NT2/D1 (cell line): ENCODE results near the gene ZNF425.

Experiments
- SUZ12 ChIP-seq: IDR thresholded peaks from 2 replicates; pipeline ENCODE4 v1.6.1; 2011; ENCODE audit not compliant: insufficient read length, insufficient read depth; ENCODE audit errors: extremely low read depth
- YY1 ChIP-seq: IDR thresholded peaks from 2 replicates; pipeline ENCODE4 v1.6.1; 2011; ENCODE audit not compliant: insufficient read length, insufficient read depth
- ZNF274 ChIP-seq: IDR thresholded peaks from 2 replicates; pipeline ENCODE4 v1.6.1; 2011; ENCODE audit warnings: mild to moderate bottlenecking, low read depth, low read length

- TF ChIP-seq YY1: no peak
- no peak for TF ChIP-seq SUZ12
- TF ChIP-seq ZNF274: no peak
These were observed 40.0 kb upstream of the ZNF425 start for GRCh38 chr7:149166142-149166541.
